ENCODE results near the gene ELOVL6. TPM values are rescaled to one million over a fixed set of nuclear protein-coding genes. Genes with fewer than 3 reads are reported as not detected.
"Not testable (repeated sequence)": the region's sequence is repeated elsewhere in the genome, so short reads cannot be mapped to it uniquely, and the experiment has no call there.

ELOVL6 gene
- total RNA-seq, 2 experiments from 2014 or later, result 7.2 to 7.9 TPM

DNA sequence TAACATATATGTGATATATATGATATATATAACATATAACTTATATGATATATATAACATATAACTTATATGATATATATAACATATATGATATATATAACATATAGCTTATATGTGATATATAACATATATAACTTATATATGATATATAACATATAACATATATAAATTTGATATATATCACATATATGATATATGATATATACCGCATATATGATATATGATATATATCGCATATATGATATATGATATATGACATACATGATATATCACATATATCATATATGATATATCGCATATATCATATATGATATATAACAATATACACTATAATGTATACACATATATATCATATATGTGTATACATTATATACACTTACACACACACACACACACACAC is 114.3 kb downstream of the ELOVL6 start:
- Mint-ChIP-seq H3K27ac (no peak overlapping the region), H3K4me1 (ENCODE audit: low read depth) (peaks cover 44% of the 10 kb centered on the region), H3K4me3 (no peak overlapping the region), H3K27me3 (ENCODE audit: low read depth) (no peaks in the 10 kb centered on the region), H3K36me3 (ENCODE audit: low read depth) (peaks cover 2% of the 10 kb centered on the region), H3K9me3 (peaks cover 2% of the 10 kb centered on the region)
- intact Hi-C loops (cut with micrococcal nuclease), result no loop called here
- CTCF ChIA-PET, result no interaction called here
- no peak for DNase-seq

DNA sequence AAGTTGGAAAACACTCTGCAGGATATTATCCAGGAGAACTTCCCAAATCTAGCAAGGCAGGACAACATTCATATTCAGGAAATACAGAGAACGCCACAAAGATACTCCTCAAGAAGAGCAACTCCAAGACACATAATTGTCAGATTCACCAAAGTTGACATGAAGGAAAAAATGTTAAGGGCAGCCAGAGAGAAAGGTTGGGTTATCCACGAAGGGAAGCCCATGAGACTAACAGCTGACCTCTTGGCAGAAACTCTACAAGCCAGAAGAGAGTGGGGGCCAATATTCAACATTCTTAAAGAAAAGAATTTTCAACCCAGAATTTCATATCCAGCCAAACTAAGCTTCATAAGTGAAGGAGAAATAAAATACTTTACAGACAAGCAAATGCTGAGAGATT is 120.3 kb downstream of the ELOVL6 start:
- H3K4me1 Mint-ChIP-seq (ENCODE audit: low read depth); H3K27ac Mint-ChIP-seq; intact Hi-C loops (cut with micrococcal nuclease); H3K4me3 Mint-ChIP-seq; H3K27me3 Mint-ChIP-seq (ENCODE audit: low read depth); H3K9me3 Mint-ChIP-seq; H3K36me3 Mint-ChIP-seq (ENCODE audit: low read depth); CTCF ChIA-PET; DNase-seq: not testable (repeated sequence)

DNA sequence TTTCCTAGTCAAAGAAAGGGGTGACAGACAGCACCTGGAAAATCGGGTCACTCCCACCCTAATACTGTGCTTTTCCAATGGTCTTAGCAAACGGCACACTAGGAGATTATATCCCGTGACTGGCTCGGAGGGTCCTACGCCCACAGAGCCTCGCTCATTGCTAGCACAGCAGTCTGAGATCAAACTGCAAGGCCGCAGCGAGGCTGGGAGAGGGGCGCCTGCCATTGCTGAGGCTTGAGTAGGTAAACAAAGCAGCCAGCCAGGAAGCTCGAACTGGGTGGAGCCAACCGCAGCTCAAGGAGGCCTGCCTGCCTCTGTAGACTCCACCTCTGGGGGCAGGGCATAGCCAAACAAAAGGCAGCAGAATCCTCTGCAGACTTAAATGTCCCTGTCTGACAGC is 121.6 kb downstream of the ELOVL6 start:
- H3K27ac Mint-ChIP-seq; intact Hi-C loops (cut with micrococcal nuclease); H3K27me3 Mint-ChIP-seq (ENCODE audit: low read depth); H3K4me1 Mint-ChIP-seq (ENCODE audit: low read depth); H3K36me3 Mint-ChIP-seq (ENCODE audit: low read depth); CTCF ChIA-PET; H3K9me3 Mint-ChIP-seq; DNase-seq; H3K4me3 Mint-ChIP-seq: not testable (repeated sequence)

DNA sequence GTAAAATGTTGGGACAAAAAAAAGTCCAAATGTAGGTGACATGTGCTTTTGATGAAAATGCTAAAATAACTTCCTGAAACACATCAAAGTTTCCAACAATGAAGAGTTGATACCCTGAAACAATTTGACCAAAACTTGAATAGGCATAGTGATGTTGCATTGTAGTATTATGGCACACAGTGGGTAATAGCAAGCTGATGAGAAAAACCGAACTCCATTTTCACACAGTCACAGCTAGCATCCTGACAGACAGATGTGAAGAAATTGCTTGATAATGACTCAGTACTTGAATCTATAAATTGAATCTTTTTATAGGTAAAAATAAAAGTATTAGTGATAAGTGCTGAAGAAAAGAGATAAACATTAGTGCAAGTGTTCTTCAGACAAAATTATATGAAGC is 122.5 kb downstream of the ELOVL6 start:
- H3K27ac Mint-ChIP-seq, result no peak overlapping the region
- CTCF ChIA-PET, result interaction anchor here (0.6 kb wide), 1 partner anchor 197 kb away, joined by 3 read pairs; no protein-coding TSS in a partner anchor
- no peaks in the 10 kb centered on the region for H3K27me3 Mint-ChIP-seq (ENCODE audit: low read depth)
- no peak overlapping the region for H3K4me3 Mint-ChIP-seq
- DNase-seq, result no peak
- H3K9me3 Mint-ChIP-seq, result no peaks in the 10 kb centered on the region
- intact Hi-C loops (cut with micrococcal nuclease), result no loop called here
- no peaks in the 10 kb centered on the region for H3K36me3 Mint-ChIP-seq (ENCODE audit: low read depth)
- H3K4me1 Mint-ChIP-seq (ENCODE audit: low read depth), result no peaks in the 10 kb centered on the region

DNA sequence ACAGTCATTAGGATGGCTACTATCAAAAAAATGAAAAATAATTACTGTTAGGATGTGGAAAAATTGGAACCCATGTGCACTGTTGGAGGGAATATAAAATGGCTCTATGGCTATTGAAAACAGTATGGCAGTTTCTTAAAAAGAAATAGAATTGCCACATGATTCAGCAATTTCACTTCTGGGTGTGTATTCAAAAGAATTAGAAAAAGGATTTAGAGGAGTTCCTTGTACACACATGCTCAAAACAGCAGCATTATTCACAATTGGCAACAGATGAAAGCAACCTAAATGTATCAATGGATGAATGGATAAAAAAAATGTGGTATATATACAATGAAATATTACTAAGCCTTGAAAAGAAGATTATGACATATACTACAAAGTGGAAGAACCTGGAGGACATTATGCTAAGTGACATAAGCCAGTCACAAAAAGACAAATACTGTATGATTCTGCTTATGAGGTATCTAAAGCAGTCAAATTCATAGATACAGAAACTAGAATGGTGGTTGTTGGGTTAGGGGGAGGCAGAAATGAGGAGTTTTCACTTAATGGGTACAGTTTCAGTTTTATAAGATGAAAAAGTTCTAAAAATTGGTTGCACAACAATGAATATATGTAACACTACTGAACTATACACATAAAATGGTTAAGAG is 123.2 kb downstream of the ELOVL6 start:
- CTCF ChIA-PET, result no interaction called here
- Mint-ChIP-seq H3K27me3 (ENCODE audit: low read depth) (no peaks in the 10 kb centered on the region), H3K4me1 (ENCODE audit: low read depth) (no peaks in the 10 kb centered on the region), H3K9me3 (no peaks in the 10 kb centered on the region), H3K36me3 (ENCODE audit: low read depth) (no peaks in the 10 kb centered on the region), H3K27ac (no peak overlapping the region), H3K4me3 (no peak overlapping the region)
- no peak for DNase-seq
- intact Hi-C loops (cut with micrococcal nuclease), result no loop called here

DNA sequence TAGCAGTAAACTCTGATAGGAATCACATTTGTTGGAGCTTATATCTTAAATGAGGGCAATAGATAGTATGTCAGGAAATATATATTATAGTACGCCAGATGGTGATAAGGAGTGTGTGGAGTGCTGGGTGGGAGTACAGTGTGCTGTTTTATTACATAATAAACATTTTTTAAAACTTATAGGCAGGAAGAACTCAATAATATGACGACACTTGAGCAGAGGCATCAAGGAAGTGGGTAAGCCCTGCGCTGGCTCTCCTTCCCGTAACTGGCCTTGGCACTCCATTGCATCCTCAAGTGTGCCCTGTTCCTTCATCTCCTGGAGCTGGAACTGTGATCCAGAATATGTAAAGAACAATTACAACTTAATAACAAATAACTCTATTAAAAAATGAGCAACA is 123.8 kb downstream of the ELOVL6 start:
- H3K9me3 Mint-ChIP-seq, result no peaks in the 10 kb centered on the region
- CTCF ChIA-PET, result no interaction called here
- intact Hi-C loops (cut with micrococcal nuclease), result no loop called here
- H3K27me3 Mint-ChIP-seq (ENCODE audit: low read depth), result no peaks in the 10 kb centered on the region
- no peaks in the 10 kb centered on the region for H3K36me3 Mint-ChIP-seq (ENCODE audit: low read depth)
- no peaks in the 10 kb centered on the region for H3K4me1 Mint-ChIP-seq (ENCODE audit: low read depth)
- no peak for DNase-seq
- H3K27ac Mint-ChIP-seq, result no peak overlapping the region
- H3K4me3 Mint-ChIP-seq, result no peak overlapping the region

DNA sequence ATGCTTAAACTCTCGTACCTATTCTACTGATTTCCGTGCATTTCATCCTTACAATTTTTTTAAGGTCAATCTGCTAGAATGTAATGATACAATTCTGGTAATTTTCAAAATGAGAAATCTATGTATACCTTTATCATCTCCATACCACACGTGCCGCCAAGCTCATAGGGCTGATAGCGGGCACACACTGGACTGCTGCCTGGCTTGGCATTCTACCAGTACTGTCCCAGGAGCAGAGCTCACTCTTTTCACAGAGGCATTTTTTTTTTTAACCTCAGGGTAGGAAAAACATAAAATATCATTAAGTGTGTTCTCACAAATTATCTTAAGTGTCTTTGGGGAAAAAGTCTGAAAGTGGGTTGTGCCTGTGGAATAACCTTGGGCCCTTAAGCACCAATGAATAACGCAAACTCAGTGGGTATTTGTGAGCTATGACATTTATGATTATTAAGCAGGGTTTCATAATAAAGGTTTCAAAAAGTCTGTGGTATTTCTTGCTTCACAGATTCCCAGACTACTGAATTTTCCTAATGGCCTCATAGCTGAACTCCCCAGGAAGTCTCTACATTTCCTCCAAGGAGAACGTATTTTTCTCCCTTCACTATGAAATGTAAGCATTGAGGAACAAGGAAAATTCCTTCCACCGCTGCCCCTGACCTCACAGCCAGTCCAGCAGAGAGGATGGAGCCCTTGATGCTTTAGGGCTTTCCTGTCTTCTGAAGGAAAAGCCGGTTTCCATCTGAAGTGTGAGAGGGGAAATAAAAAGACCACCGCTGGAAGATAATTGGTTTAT is 125.2 kb downstream of the ELOVL6 start:
- Mint-ChIP-seq H3K4me3 (no peak overlapping the region), H3K36me3 (ENCODE audit: low read depth) (no peaks in the 10 kb centered on the region), H3K9me3 (no peaks in the 10 kb centered on the region), H3K4me1 (ENCODE audit: low read depth) (no peaks in the 10 kb centered on the region), H3K27me3 (ENCODE audit: low read depth) (no peaks in the 10 kb centered on the region), H3K27ac (no peak overlapping the region)
- intact Hi-C loops (cut with micrococcal nuclease), result no loop called here
- no peak for DNase-seq
- CTCF ChIA-PET, result interaction anchor here (1.3 kb wide), 1 partner anchor 9 kb away, joined by 4 read pairs; no protein-coding TSS in a partner anchor

DNA sequence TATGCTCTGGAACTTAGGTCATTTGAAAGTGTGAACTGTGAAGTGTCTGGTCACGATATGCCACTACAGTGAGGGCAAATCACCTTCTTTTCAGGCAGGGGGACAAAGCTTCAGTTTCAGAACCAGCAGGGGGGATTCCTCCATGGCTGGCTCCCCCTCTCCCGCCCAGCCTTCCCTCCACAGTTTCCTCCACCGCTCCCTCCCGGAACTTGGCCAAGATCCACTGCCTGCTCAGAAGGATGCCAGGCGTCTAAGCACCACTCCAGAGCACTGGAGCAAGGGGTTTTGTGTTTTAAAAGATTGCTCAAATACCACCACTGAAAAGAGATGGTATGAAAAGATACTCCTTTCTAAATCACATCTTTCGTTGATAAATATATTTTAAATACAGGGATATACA is 126.9 kb downstream of the ELOVL6 start:
- CTCF ChIA-PET, result no interaction called here
- H3K27ac Mint-ChIP-seq, result no peak overlapping the region
- intact Hi-C loops (cut with micrococcal nuclease), result no loop called here

DNA sequence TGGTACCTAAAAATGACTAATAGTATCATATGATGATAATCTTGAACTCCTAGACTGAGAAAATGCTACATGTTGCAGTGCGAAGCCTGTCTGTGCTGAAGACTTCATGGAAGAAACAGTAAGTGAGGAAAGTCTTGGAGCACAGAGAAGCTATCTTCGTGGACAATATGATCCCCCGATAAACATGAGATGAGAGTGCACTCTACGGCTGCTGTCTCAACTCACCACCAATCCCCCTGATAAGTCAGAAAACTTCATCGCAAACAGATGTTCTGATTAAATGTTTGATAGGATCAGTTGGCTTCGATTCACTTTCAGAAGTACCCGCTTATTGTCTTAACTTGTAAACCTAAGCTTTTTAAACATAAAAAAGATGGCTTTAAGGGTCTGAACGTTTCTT is 130.2 kb downstream of the ELOVL6 start:
- H3K36me3 Mint-ChIP-seq (ENCODE audit: low read depth), result no peaks in the 10 kb centered on the region
- no peak overlapping the region for H3K27ac Mint-ChIP-seq
- H3K27me3 Mint-ChIP-seq (ENCODE audit: low read depth), result no peaks in the 10 kb centered on the region
- H3K9me3 Mint-ChIP-seq, result no peaks in the 10 kb centered on the region
- intact Hi-C loops (cut with micrococcal nuclease), result no loop called here
- no peak overlapping the region for H3K4me3 Mint-ChIP-seq
- DNase-seq, result no peak
- CTCF ChIA-PET, result interaction anchor here (0.6 to 0.9 kb wide), 2 partner anchors 16 to 32 kb away, joined by 3 read pairs; no protein-coding TSS in a partner anchor
- no peaks in the 10 kb centered on the region for H3K4me1 Mint-ChIP-seq (ENCODE audit: low read depth)

More for the DNA sequence above, 126.9 kb downstream of the ELOVL6 start:
- DNase-seq, result no peak
- H3K27me3 Mint-ChIP-seq (ENCODE audit: low read depth), result no peaks in the 10 kb centered on the region
- no peaks in the 10 kb centered on the region for H3K4me1 Mint-ChIP-seq (ENCODE audit: low read depth)
- no peaks in the 10 kb centered on the region for H3K36me3 Mint-ChIP-seq (ENCODE audit: low read depth)
- no peak overlapping the region for H3K4me3 Mint-ChIP-seq
- no peaks in the 10 kb centered on the region for H3K9me3 Mint-ChIP-seq

DNA sequence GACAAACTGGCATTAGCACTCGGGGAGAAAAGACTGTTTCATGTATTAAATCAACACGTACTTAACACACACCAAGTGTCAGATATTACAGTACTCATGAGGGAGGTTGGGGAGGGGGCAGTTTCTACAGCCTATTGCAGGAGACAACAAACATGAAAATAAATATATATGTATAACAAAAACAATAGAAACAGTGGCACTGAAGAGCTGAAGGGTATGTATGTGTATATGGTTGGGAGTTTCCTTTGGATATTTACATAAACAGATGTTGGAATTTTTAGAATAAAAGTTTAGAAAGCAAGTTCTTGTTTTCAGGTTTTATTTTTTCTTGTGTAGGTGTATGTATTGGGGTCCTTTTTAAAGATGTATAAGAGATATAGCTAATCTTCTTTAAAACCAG is 133.5 kb downstream of the ELOVL6 start:
- no peak for DNase-seq
- Mint-ChIP-seq H3K27me3 (ENCODE audit: low read depth) (no peaks in the 10 kb centered on the region), H3K27ac (no peak overlapping the region), H3K36me3 (ENCODE audit: low read depth) (no peaks in the 10 kb centered on the region), H3K4me3 (no peak overlapping the region), H3K4me1 (ENCODE audit: low read depth) (peaks cover 6% of the 10 kb centered on the region), H3K9me3 (no peaks in the 10 kb centered on the region)
- intact Hi-C loops (cut with micrococcal nuclease), result no loop called here
- CTCF ChIA-PET, result interaction anchor here (2.5 kb wide), 1 partner anchor 16 kb away, joined by 8 read pairs; no protein-coding TSS in a partner anchor

DNA sequence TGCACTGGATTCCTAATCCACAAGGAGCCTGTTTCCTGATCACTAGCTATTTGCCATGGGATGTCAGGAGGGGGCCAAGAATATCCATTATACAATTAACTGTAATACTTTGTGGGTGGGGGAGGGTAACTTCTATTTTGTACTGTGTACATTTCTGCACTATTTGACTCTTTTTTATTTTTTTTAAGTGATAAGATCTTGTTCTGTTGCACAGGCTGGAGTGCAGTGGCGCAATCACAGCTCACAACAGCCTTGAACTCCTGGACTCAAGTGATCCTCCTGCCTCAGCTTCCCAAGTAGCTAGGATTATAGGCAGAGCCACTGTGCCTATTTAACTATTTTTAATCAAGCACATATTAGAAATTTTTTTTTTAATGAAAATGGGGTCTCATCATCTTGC is 134.1 kb downstream of the ELOVL6 start:
- DNase-seq, result no peak
- no peak overlapping the region for H3K27ac Mint-ChIP-seq
- H3K4me3 Mint-ChIP-seq, result no peak overlapping the region
- intact Hi-C loops (cut with micrococcal nuclease), result no loop called here
- H3K27me3 Mint-ChIP-seq (ENCODE audit: low read depth), result no peaks in the 10 kb centered on the region
- H3K9me3 Mint-ChIP-seq, result no peaks in the 10 kb centered on the region
- no peaks in the 10 kb centered on the region for H3K36me3 Mint-ChIP-seq (ENCODE audit: low read depth)
- CTCF ChIA-PET, result interaction anchor here (1.5 to 2.5 kb wide), 2 partner anchors 9 to 15 kb away, joined by 4 to 8 read pairs; no protein-coding TSS in a partner anchor
- H3K4me1 Mint-ChIP-seq (ENCODE audit: low read depth), result peaks cover 13% of the 10 kb centered on the region

DNA sequence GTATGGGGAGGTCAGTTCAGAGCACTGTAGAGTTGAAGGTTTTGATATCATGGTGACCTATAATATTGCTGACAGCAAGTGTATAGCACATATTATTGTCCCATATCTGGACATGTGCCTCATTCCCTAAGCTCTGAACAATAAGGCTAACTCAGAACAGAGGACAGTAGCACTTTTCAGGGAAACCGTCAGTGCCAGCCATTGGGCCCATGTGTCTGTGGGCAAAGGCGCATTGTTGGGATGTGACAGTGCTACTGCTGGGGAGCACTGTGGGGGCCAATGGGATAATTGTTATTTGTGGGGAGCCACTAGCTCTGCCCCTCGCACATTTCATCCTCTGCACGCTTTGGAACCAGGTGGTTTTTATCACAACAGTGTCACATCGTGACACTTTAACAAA is 136.2 kb downstream of the ELOVL6 start:
- peaks cover 16% of the 10 kb centered on the region for H3K4me1 Mint-ChIP-seq (ENCODE audit: low read depth)
- CTCF ChIA-PET, result interaction anchor here (4.5 kb wide), 1 partner anchor 12 kb away, joined by 26 read pairs; no protein-coding TSS in a partner anchor
- no peak overlapping the region for H3K4me3 Mint-ChIP-seq
- H3K36me3 Mint-ChIP-seq (ENCODE audit: low read depth), result no peaks in the 10 kb centered on the region
- no peaks in the 10 kb centered on the region for H3K9me3 Mint-ChIP-seq
- no peaks in the 10 kb centered on the region for H3K27me3 Mint-ChIP-seq (ENCODE audit: low read depth)
- intact Hi-C loops (cut with micrococcal nuclease), result no loop called here
- no peak overlapping the region for H3K27ac Mint-ChIP-seq
- no peak for DNase-seq

DNA sequence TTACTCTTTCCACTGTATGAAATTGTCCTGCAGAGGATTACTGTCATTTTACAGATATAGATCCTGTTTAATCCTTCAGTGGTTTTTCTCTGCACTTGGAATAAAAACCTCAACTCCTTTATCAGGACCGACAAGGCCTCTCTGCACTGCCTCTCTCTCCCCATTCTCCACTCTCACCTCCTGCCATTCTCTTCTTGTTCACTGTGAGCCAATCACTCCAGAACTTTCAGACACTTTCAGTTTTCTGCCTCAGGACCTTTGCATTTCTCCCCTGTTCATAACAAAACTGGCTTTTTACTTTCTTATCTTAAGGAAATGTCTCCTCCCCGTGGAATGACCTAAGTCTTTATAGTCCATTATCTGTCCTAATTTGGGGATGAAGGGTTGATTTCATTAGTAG is 137.3 kb downstream of the ELOVL6 start:
- DNase-seq, result no peak
- H3K4me1 Mint-ChIP-seq (ENCODE audit: low read depth), result peaks cover 16% of the 10 kb centered on the region
- CTCF ChIA-PET, result interaction anchor here (4.5 kb wide), 1 partner anchor 11 kb away, joined by 26 read pairs; no protein-coding TSS in a partner anchor
- no peak overlapping the region for H3K4me3 Mint-ChIP-seq
- no peaks in the 10 kb centered on the region for H3K9me3 Mint-ChIP-seq
- no peaks in the 10 kb centered on the region for H3K27me3 Mint-ChIP-seq (ENCODE audit: low read depth)
- H3K36me3 Mint-ChIP-seq (ENCODE audit: low read depth), result no peaks in the 10 kb centered on the region
- intact Hi-C loops (cut with micrococcal nuclease), result no loop called here
- no peak overlapping the region for H3K27ac Mint-ChIP-seq

Data from activated naive CD4-positive, alpha-beta T cell treated with anti-CD3 and anti-CD28 coated beads for 36 hours (primary cell).